ENCODE measurements around the gene THADA.

The THADA gene

DNA sequence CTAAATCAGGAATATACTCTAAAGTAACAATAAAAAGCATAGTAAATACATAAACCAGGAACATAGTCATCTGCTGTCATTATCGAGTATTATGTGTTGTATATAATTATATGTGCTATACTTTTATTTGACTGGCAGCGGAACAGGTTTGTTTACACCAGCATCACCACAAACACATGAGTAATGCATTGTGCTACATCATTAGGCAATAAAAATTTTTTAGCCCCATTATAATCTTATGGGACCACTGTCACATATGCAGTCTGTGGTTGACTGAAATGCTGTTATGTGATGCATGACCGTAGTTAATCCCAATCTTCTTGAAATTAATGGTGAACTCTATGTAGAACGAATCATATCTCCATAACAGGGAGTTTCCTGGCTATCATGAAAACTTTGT lies 232.7 kb downstream of the THADA start:
- Mint-ChIP-seq H3K27me3 (no peaks in the 10 kb centered on the region), H3K4me3 (no peak overlapping the region), H3K36me3 (peaks cover 14% of the 10 kb centered on the region), H3K9me3 (ENCODE audit: low read depth) (no peaks in the 10 kb centered on the region), H3K4me1 (ENCODE audit: low read depth) (peaks cover 6% of the 10 kb centered on the region), H3K27ac (no peak overlapping the region)

DNA sequence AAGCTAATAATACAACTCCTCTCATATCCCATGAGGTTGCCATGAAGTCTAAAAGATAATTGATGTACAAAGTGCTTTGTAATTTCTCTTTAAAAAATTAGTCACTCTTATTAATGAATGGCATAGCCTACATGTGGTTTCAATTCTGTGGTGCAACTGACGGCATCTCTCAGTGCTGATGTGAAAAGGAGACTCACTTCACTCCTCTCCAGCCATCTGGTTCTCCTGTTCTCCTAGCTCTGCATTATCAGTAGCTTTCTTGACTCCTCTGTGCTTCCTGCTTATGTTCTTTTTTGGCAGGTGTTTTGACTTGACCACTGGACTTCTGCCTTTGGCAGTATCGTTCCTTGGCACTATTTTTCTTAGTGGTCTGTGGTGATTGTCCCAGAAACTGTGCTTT lies 234.6 kb downstream of the THADA start:
- peaks cover 2% of the 10 kb centered on the region for H3K4me1 Mint-ChIP-seq (ENCODE audit: low read depth)
- H3K4me3 Mint-ChIP-seq = no peak overlapping the region
- peaks cover 11% of the 10 kb centered on the region for H3K36me3 Mint-ChIP-seq
- H3K27ac Mint-ChIP-seq = no peak overlapping the region
- H3K9me3 Mint-ChIP-seq (ENCODE audit: low read depth) = no peaks in the 10 kb centered on the region
- H3K27me3 Mint-ChIP-seq = no peaks in the 10 kb centered on the region

DNA sequence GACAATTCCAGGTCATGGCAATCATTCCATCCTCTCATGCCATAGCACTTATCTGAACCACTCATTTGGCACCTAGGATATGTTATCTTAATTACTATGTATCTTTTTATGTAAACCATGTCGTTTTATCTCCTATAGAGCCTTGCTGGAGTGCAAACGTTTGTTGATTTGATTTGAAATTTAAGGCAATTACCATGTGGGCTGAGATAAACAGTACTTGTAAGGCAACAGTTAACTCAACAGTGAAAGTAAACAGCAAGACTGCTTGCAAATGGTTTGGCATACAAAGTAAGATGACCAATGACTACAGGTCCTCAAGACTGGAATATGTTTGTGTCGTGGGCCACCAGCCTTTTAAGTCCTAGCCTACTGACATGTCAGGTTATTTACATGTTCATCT lies 235.7 kb downstream of the THADA start:
- Mint-ChIP-seq H3K27ac (no peak overlapping the region), H3K9me3 (ENCODE audit: low read depth) (no peaks in the 10 kb centered on the region), H3K4me1 (ENCODE audit: low read depth) (no peaks in the 10 kb centered on the region), H3K4me3 (no peak overlapping the region), H3K27me3 (no peaks in the 10 kb centered on the region), H3K36me3 (peaks cover 13% of the 10 kb centered on the region)

DNA sequence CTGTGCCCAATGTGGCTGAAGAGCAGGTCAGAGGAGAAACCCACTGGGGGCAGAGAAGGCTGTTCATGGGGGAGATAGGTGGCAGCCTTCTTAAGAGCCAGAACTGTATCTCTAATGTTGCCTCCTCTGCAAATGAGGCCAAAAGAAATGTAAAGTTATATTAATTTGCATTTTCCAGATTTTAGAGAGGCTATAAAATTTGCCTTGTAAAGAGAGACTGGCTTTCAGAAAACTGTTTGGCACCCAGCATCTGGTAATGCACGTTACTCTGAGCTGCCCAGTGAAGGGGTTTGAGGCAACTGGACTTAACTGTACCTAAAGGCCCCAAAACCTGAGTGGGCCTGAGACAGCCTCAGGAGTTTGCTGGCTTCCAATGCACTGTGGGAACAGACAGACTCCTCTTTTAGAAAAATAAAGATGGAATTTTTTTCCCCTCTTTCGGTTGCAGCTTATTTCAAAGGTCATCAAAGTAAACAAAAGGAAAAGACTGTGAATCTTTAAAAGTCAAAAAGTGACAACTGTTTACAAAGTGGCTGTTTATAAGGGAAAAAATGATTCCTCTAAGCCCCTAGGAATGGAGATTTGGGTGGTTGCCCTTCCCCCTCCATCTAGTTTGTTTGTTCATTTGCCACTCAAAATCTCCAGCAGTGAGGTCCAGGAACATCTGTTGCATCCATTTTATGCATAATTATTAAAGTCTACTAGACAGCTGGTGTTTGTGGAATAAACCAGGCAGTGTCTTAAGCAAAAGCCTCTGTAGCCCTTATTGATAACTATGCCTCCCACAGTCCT lies 237.2 kb downstream of the THADA start:
- no peaks in the 10 kb centered on the region for H3K9me3 Mint-ChIP-seq (ENCODE audit: low read depth)
- peaks cover 15% of the 10 kb centered on the region for H3K36me3 Mint-ChIP-seq
- no peak overlapping the region for H3K27ac Mint-ChIP-seq
- H3K4me3 Mint-ChIP-seq = no peak overlapping the region
- H3K4me1 Mint-ChIP-seq (ENCODE audit: low read depth) = no peaks in the 10 kb centered on the region
- H3K27me3 Mint-ChIP-seq = no peaks in the 10 kb centered on the region

DNA sequence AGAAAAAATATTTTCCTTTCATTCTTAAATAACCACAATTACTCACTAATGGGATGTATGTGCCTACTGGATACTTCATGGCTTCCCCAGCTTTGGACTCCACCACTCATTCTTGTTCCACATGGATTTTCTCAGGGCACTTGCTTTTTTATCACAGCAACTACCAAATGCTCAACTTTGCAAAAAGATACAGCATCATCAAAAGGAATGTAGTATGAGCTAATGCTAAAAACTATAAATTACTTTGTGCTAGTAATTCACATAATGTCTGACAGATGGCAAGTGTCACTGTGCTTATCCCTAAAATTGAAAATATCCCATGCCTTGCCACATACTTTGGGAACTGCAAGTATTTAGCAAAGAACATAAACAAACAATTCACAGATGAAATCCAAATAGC lies 239.1 kb downstream of the THADA start:
- Mint-ChIP-seq H3K4me3 (no peak overlapping the region), H3K36me3 (peaks cover 12% of the 10 kb centered on the region), H3K4me1 (ENCODE audit: low read depth) (no peaks in the 10 kb centered on the region), H3K27me3 (no peaks in the 10 kb centered on the region), H3K9me3 (ENCODE audit: low read depth) (no peaks in the 10 kb centered on the region), H3K27ac (no peak overlapping the region)

DNA sequence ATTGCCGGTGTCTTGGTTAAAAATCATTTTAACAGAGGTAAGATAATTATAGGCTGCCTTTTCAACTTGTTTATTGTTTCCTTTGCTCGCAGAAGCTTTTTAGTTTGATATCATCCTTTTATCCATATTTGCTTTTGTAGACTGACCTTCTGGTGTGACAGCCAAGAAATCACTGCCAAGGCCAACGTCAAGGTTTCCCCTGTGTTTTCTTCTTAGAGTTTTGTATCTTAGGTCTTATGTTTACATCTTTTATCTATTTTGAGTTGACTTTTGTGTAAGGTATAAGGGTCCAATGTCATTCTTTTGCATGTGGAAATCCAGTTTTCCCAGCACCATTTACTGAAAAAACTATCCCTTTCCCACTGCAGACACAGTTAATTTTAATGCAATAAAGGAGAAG lies 240.4 kb downstream of the THADA start:
- no peaks in the 10 kb centered on the region for H3K27me3 Mint-ChIP-seq
- H3K4me3 Mint-ChIP-seq = no peak overlapping the region
- H3K27ac Mint-ChIP-seq = no peak overlapping the region

DNA sequence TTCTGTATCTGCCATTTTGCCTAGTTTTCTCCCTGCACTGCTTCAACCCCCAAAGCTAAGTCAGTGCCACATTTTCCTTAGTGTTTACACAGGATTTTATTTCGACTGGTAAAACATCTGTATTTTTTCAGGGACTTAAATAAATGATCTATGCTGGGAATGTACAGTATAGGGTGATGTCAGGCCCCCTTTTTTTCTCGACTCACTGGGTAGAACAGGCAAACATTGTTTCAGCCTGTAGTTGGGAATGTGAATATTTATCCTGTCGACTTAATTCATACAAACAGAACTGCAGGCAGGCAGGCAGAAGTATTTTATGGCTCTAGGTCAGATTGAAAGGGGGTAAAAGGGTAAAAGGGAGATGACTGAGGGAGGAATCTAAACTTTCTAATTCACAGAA lies 245.9 kb downstream of the THADA start:
- Mint-ChIP-seq H3K4me3 (no peak overlapping the region), H3K9me3 (ENCODE audit: low read depth) (no peaks in the 10 kb centered on the region), H3K27ac (no peak overlapping the region), H3K27me3 (no peaks in the 10 kb centered on the region), H3K4me1 (ENCODE audit: low read depth) (no peaks in the 10 kb centered on the region), H3K36me3 (peaks cover 9% of the 10 kb centered on the region)

More for the DNA sequence above, 240.4 kb downstream of the THADA start:
- Mint-ChIP-seq H3K36me3 (peaks cover 9% of the 10 kb centered on the region), H3K4me1 (ENCODE audit: low read depth) (no peaks in the 10 kb centered on the region), H3K9me3 (ENCODE audit: low read depth) (no peaks in the 10 kb centered on the region)

DNA sequence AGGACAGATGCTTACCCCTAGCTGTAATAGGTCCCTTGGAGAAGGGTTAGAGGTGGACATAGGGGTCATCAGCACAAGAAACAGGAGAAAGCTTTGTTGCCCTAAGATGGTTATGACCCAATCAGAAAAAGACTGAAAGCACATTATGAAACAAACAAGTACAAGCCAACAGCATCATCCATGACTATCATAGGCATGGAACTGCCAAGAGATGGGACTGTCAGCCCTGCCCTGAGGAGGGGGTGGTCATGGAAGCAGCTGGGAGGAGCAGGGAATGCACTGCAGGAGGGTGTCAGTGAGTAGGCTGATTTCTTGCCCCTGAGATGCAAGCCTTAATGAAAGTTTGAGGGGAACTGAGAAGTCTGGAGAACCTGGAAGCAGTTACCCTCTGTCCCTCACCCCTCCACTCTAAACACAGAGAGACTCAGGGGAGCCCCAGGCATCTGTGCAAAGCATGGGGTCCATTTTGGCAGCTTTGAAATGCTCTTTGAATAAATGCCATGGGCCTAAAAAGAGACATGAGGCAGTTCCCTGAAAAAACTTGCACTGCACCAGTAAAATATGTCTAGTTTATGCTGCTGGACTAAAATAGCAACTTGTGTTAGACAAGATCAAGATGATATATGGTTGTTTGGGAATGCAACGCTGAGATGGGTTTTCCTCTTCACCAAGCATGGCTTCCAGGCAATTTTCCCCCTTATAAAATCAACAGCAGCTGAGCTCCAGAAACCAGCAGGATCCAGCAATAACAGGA lies 246.8 kb downstream of the THADA start:
- Mint-ChIP-seq H3K9me3 (ENCODE audit: low read depth) (no peaks in the 10 kb centered on the region), H3K36me3 (peaks cover 8% of the 10 kb centered on the region), H3K4me1 (ENCODE audit: low read depth) (no peaks in the 10 kb centered on the region), H3K4me3 (no peak overlapping the region), H3K27ac (peak overlapping the region; percentile 13), H3K27me3 (no peaks in the 10 kb centered on the region)

DNA sequence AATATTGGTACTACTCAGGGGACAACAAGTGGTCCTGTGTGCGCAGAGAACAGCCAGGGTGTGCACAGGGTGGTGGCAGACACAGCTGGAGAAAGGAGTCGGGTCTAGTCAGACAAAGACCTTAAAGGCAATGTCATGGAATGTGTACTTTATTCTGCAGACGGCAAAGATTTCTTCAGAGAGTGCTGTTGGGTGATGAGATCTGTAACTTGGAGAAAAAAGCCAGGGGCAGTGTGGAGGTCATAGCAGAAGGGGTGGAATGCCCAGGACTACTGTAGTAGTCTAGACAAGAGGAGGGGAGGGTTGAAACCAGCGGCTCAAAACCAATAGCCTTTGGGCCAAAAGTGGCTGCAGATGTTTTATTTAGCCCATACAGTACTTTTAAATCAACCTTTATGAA lies 248.1 kb downstream of the THADA start:
- H3K9me3 Mint-ChIP-seq (ENCODE audit: low read depth) = no peaks in the 10 kb centered on the region
- no peak overlapping the region for H3K4me3 Mint-ChIP-seq
- H3K36me3 Mint-ChIP-seq = peaks cover 14% of the 10 kb centered on the region
- H3K27me3 Mint-ChIP-seq = no peaks in the 10 kb centered on the region
- no peak overlapping the region for H3K27ac Mint-ChIP-seq
- H3K4me1 Mint-ChIP-seq (ENCODE audit: low read depth) = no peaks in the 10 kb centered on the region

DNA sequence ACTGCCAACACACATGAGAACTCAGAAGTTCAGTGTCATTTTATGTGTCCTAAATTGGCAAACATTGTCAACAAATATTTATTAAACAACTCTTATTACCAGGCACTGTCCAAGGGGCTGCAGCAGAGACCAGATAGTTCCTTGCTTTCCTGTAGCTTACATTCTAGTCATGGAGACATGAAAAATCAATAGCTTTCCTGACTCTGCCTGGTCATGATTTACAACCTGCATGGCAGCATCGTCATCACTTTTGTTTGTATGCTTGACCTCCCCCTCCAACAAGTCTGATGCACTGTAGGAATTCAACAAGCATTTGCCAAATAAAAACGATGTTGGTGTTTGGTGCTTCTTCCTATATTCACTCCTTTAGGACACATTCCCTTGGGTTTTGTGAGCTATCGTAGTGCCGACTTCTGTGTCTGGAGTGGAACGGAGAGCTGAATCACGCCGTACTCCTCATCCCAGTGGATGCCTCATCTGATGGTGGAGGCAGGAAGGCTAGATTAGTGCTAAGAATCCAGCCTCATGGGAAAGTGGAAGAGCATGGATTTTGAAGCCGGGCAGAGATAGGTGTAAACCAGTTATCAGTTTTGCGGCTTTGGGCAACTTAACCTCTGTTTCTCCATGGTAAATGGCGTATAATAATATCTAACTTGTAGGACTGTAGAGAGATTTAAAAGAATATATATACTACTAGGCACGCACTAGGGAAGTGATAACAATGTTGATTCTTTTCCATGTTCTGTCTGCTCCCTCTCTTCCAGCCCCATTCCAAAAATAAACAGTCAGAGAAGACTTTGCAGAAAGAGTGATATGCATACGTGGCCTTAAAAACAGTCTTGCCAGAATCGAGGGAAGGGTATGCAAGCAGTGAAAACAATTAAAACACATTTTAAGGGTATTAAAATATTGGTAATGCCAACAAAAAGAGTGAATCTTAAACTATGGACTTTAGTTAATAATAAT lies 249.0 kb downstream of the THADA start:
- H3K27ac Mint-ChIP-seq = no peak overlapping the region
- peaks cover 14% of the 10 kb centered on the region for H3K36me3 Mint-ChIP-seq
- H3K4me3 Mint-ChIP-seq = no peak overlapping the region
- H3K27me3 Mint-ChIP-seq = no peaks in the 10 kb centered on the region
- H3K4me1 Mint-ChIP-seq (ENCODE audit: low read depth) = no peaks in the 10 kb centered on the region
- no peaks in the 10 kb centered on the region for H3K9me3 Mint-ChIP-seq (ENCODE audit: low read depth)

DNA sequence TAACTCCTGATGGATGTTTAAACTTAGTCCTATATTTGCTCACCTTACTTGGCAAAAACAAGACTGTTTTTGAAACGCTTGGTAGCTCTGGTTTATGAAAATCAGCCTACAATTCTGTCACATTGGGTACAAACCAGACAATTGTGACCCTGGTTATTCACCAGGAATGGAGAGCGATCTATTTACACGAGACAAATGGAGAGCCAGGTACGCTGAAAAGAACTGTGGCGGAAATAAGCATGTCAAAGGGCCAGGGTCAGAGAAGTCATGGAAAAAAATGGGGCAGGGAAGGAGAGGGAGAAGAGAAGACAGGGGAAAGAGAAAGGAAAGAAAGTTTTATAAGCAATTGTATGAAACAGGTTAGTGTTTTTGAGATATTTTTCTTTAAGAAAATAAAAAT lies 250.0 kb downstream of the THADA start:
- Mint-ChIP-seq H3K27ac (no peak overlapping the region), H3K36me3 (peaks cover 20% of the 10 kb centered on the region), H3K9me3 (ENCODE audit: low read depth) (no peaks in the 10 kb centered on the region), H3K4me3 (no peak overlapping the region), H3K27me3 (no peaks in the 10 kb centered on the region), H3K4me1 (ENCODE audit: low read depth) (no peaks in the 10 kb centered on the region)

DNA sequence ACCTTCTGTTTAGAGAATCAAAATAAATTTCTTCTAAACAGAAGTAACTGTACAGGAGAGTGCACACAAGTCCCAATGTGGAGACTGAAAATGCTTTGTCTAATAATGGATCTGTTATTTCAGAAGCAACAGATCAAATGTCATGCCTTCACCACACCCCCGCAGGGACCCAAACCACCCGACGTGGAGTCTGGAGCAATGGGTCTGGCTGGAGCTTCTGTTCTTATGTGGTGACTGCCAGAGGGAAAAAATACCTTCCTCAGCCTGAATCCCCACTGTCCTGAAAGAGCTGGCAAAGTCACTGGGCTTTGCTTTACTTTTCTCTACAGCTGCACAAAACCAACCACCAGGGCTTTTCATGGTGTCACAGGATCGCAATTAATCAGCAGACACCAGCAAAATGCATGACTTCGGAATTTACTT lies 250.4 kb downstream of the THADA start:
- Mint-ChIP-seq H3K4me1 (ENCODE audit: low read depth) (no peaks in the 10 kb centered on the region), H3K9me3 (ENCODE audit: low read depth) (no peaks in the 10 kb centered on the region), H3K4me3 (no peak overlapping the region), H3K27ac (no peak overlapping the region), H3K27me3 (no peaks in the 10 kb centered on the region), H3K36me3 (peaks cover 23% of the 10 kb centered on the region)

DNA sequence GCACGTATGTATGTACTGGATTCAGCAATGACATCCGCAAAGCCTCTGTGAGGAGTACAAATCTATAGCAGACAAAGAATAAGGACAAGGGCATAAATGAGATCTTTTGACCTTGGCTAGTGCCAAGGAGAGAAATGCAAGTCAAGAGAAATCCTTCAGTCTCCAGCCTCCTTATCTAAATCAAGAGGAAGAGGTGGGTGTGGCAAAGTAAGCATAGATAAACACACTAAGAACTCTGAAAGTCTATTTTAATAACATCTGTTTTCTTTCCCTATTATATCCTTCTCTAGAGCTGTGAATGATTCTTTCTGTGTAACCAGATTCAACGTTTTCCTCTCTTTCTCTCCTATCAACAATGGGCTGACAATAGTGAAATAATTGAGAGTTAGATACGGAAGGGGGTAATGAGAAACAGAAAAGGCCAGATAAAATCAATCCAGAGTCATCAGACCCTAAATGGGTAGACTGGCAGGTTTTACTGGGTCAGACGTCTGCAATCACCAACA lies 250.9 kb downstream of the THADA start:
- no peak overlapping the region for H3K27ac Mint-ChIP-seq
- H3K9me3 Mint-ChIP-seq (ENCODE audit: low read depth) = no peaks in the 10 kb centered on the region
- peaks cover 20% of the 10 kb centered on the region for H3K36me3 Mint-ChIP-seq
- no peaks in the 10 kb centered on the region for H3K4me1 Mint-ChIP-seq (ENCODE audit: low read depth)
- H3K27me3 Mint-ChIP-seq = no peaks in the 10 kb centered on the region
- no peak overlapping the region for H3K4me3 Mint-ChIP-seq

DNA sequence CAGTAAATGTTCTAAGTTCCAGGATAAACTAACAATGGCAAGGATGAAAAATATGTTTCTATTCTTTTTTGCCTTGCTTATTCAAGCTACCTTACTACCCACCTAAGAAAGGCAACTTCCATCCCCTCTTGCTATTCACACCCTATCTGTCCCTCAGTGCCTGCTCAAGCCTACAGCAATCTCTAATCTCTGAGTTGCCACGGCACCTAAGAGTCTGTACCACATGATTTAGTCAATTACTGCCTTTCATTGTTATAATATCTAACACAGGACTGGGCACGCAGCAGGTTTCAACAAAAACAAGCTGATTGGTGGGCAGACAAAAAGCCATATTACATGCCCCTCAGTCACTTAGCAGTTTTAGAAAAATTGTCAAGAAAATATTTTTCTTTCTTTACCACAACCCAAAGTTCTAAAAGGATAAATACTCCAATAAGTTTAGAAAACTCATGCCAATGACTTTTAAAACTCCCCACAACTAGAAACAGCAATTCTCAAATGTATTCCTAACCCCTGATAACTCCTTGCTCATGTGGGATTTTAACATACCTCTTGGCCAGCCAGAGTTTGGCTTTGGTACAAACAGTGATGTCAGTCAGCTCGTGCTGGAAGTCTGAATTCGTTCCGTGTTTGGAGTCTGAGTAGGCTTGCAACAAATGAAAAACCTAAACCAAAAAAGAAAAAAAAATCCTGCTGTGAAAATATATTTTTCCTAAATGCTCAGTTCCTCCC lies 252.1 kb downstream of the THADA start:
- Mint-ChIP-seq H3K4me1 (ENCODE audit: low read depth) (no peaks in the 10 kb centered on the region), H3K27me3 (no peaks in the 10 kb centered on the region), H3K36me3 (peaks cover 21% of the 10 kb centered on the region), H3K27ac (no peak overlapping the region), H3K4me3 (no peak overlapping the region), H3K9me3 (ENCODE audit: low read depth) (no peaks in the 10 kb centered on the region)

Measured in activated naive CD8-positive, alpha-beta T cell (primary cell).